Measurements from ENCODE around the gene NAA38. TPM values are rescaled to one million over a fixed set of nuclear protein-coding genes. Genes with fewer than 3 reads are reported as not detected.
A peak's percentile ranks its signal among the peaks of the same experiment; 100 is the strongest.

NAA38 gene
- total and polyA plus RNA-seq, 2 donors (not counting 1 experiment from before 2014, with no cell fraction given), result 20.0 to 80.5 TPM

DNA sequence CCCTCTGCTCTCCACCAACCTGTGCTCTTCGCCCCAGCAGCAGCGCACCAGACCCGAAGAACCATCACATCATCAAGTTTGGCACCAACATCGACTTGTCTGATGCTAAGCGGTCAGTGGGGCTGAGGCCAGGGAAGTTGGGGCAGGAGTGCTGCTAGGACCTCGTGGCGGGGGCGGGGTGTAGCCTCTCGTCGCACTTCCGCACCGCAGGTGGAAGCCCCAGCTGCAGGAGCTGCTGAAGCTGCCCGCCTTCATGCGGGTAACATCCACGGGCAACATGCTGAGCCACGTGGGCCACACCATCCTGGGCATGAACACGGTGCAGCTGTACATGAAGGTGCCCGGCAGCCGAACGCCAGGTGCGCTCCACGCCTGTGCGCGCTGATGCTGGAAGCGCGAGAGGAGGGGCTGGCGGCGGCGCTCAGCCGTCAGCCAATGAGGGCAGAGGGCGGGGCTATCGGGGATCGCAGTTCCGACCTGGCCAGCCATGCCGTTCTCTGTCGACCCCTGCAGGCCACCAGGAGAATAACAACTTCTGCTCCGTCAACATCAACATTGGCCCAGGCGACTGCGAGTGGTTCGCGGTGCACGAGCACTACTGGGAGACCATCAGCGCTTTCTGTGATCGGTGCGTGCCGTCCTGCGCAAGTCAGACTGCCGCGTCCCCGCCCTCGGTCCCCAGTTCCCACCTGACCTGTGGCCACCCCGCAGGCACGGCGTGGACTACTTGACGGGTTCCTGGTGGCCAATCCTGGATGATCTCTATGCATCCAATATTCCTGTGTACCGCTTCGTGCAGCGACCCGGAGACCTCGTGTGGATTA lies 5.7 kb downstream of the NAA38 start:
- Histone ChIP-seq H3K36me3 (replicated peaks in 1 of 2; ENCODE audit: control extremely low read depth in 1 of 2, control insufficient read depth in 1 of 2, extremely low read depth in 1 of 2, insufficient read depth in 2 of 2, low read length in 1 of 2) (peaks cover 0 to 33% of the 10 kb centered on the region in 2 experiments), H3K4me1 (ENCODE audit: control insufficient read depth in 2 of 2, insufficient read depth in 2 of 2, low read length in 2 of 2) (peaks cover 20 to 33% of the 10 kb centered on the region in 2 donors), H3K79me2 (ENCODE audit: control insufficient read depth, insufficient read depth, low read length) (peaks cover 16% of the 10 kb centered on the region), H3K4me2 (replicated peaks; ENCODE audit: low read depth, low read length, poor library complexity, severe bottlenecking) (peak overlapping the region; percentile 73), H3K27ac (ENCODE audit: low read length in 2 of 2) (peak overlapping the region; percentile 55 to 56), H4K20me1 (ENCODE audit: control insufficient read depth, insufficient read depth, low read length, poor library complexity, severe bottlenecking) (peaks cover 69% of the 10 kb centered on the region), H3K27me3 (replicated peaks in 1 of 4; ENCODE audit: control extremely low read depth in 1 of 4, control insufficient read depth in 3 of 4, insufficient read depth in 4 of 4, low read length in 3 of 4) (no peaks in the 10 kb centered on the region), H3K9ac (ENCODE audit: low read length) (peak overlapping the region; percentile 56), H3K4me3 (ENCODE audit: control extremely low read depth in 1 of 5, extremely low read depth in 1 of 5, insufficient read depth in 1 of 5, low read depth in 2 of 5, low read length in 4 of 5) (peak overlapping the region in 4 of 5 experiments; percentile 28 to 50 (median 38)), H2AFZ (ENCODE audit: insufficient read depth, low read depth, low read length, poor library complexity, severe bottlenecking) (no peak overlapping the region), H3K9me3 (ENCODE audit: control extremely low read depth in 1 of 3, control insufficient read depth in 2 of 3, insufficient read depth in 1 of 3, low read length in 2 of 3) (no peaks in the 10 kb centered on the region)
- WGBS (ENCODE audit: insufficient coverage), result 18% methylated on average over 57 of the region's 60 CpGs
- DNase-seq (peak; percentile 98), ATAC-seq (ENCODE audit: low read depth) (peak; percentile 95)
- Mint-ChIP-seq H3K27me3 (no peaks in the 10 kb centered on the region), H3K9me3 (ENCODE audit: insufficient read depth) (no peaks in the 10 kb centered on the region), H3K27ac (peak overlapping the region; percentile 82), H3K4me1 (peaks cover 24% of the 10 kb centered on the region), H3K4me3 (peak overlapping the region; percentile 71)
- no peak for TF ChIP-seq EZH2 (IDR thresholded peaks at IDR 0.05; ENCODE audit: borderline replicate concordance, insufficient read depth, low read depth, low read length, poor library complexity, severe bottlenecking)
- TF ChIP-seq CTCF (IDR thresholded peaks at IDR 0.05), result peak; percentile 93
- ChIA-PET CTCF (interaction anchor here (0.6 to 4.0 kb wide), 13 partner anchors 9 to 209 kb away, joined by 3 to 49 read pairs (median 6); partner anchors contain the start of gene KDM6B), POLR2A (interaction anchor here (1.2 to 1.4 kb wide), 2 partner anchors 10 to 17 kb away, joined by 4 to 12 read pairs; no protein-coding TSS in a partner anchor)
- intact Hi-C loops (cut with micrococcal nuclease), result loop anchor here (1.0 kb wide), 4 partner anchors 10 to 108 kb away; partner anchors contain the start of gene KDM6B

Measured in B cell (primary cell).